A549 (cell line): ENCODE results near the gene ZNF581. TPM values are rescaled to one million over a fixed set of nuclear protein-coding genes. Genes with fewer than 3 reads are reported as not detected.

Experiments
- ATAC-seq, 2 experiments: fragments of 200-7000 bp in 1 of 2; fragments of >200 bp in 1 of 2; cut with Nextera tagmentation in 1 of 2; cut with Tn5 transposase in 1 of 2; 3 replicates each; pipeline versions ENCODE4 v1.8.0 to v1.9.1; 2018 to 2020; ENCODE audit warnings: mild to moderate bottlenecking in 1 of 2, moderate library complexity in 1 of 2
- CTCF ChIA-PET: fragments of 300-600 bp; sonication (Branson Sonifier 250); formaldehyde crosslinking; extraction: SDS; loops from one replicate; lab custom pipeline; 2021; ENCODE audit warnings: antibody characterized with exemption, inconsistent platforms; lab: Yijun Ruan, JAX
- POLR2A ChIA-PET: fragments of 350-600 bp; formaldehyde crosslinking; extraction: SDS; loops from one replicate; lab custom pipeline; 2021; ENCODE audit warnings: antibody characterized with exemption, inconsistent platforms; lab: Yijun Ruan, JAX
- DNase-seq, 2 experiments: peaks; one replicate each; pipeline versions ENCODE4 v3.0.0 to v3.0.0-alpha.2; 2011 to 2016; ENCODE audit warnings: low read depth in 1 of 2, low spot score in 1 of 2
- FAIRE-seq: peaks from 2 replicates; lab custom pipeline; 2011; peaks lifted over from hg19 to GRCh38; lab: Jason Lieb, UNC
- H3K27ac ChIP-seq, 2 experiments: fragments of >200 bp; sonication (Bioruptor Twin); formaldehyde crosslinking; 3 replicates each; pipeline ENCODE4 v1.5.1; 2016 to 2017
- H3K4me1 ChIP-seq: fragments of >200 bp; sonication (Bioruptor Twin); formaldehyde crosslinking; 3 replicates; pipeline ENCODE4 v1.6.1; 2016
- H3K4me2 ChIP-seq: fragments of >200 bp; sonication (Bioruptor Twin); formaldehyde crosslinking; 3 replicates; pipeline ENCODE4 v1.6.1; 2016
- H3K4me3 ChIP-seq: fragments of >200 bp; sonication (Bioruptor Twin); formaldehyde crosslinking; 3 replicates; pipeline ENCODE4 v1.5.1; 2016
- H3K9me3 ChIP-seq: fragments of >200 bp; sonication (Bioruptor Twin); formaldehyde crosslinking; 3 replicates; pipeline ENCODE4 v1.6.1; 2016
- ATOH8 ChIP-seq: fragments of 250-450 bp; sonication (Bioruptor Pico); IDR thresholded peaks from 2 replicates; pipeline ENCODE4 v1.5.0; 2020; ENCODE audit warnings: low read depth, mild to moderate bottlenecking, moderate library complexity
- CBX2 ChIP-seq: fragments of 200-600 bp; sonication (generic); IDR thresholded peaks from 2 replicates; pipeline ENCODE4 v1.6.1; 2016; ENCODE audit warnings: low read depth, mild to moderate bottlenecking, borderline replicate concordance
- CBX8 ChIP-seq: fragments of 200-600 bp; sonication (generic); IDR thresholded peaks from 2 replicates; pipeline ENCODE4 v1.6.1; 2016
- CEBPB ChIP-seq, 2 experiments: fragments of >200 bp in 1 of 2; sonication (Bioruptor Twin) in 1 of 2; formaldehyde crosslinking in 1 of 2; IDR thresholded peaks; 2 replicates each; pipeline ENCODE4 v1.6.1; 2012 to 2016
- CHD4 ChIP-seq: fragments of 200-600 bp; sonication (generic); IDR thresholded peaks from 2 replicates; pipeline ENCODE4 v1.6.1; 2016; ENCODE audit warnings: antibody characterized with exemption, mild to moderate bottlenecking, borderline replicate concordance
- CTCF ChIP-seq: fragments of >200 bp; sonication (Bioruptor Twin); formaldehyde crosslinking; IDR thresholded peaks from 3 replicates; pipeline ENCODE4 v1.5.1; 2016
- EHF ChIP-seq: fragments of 250-450 bp; sonication (Bioruptor Pico); IDR thresholded peaks from 2 replicates; pipeline ENCODE4 v1.5.0; 2020; ENCODE audit warnings: mild to moderate bottlenecking
- ELK1 ChIP-seq: fragments of 150-350 bp; IDR thresholded peaks from 2 replicates; pipeline ENCODE4 v1.6.1; 2014; ENCODE audit warnings: low read depth, mild to moderate bottlenecking, low read length
- EP300 ChIP-seq, 2 experiments: fragments of >200 bp; sonication (Bioruptor Twin); formaldehyde crosslinking; IDR thresholded peaks; 2 replicates in 1 of 2; 3 replicates in 1 of 2; pipeline ENCODE4 v1.6.1; 2016 to 2017
- ESRRA ChIP-seq: fragments of 150-350 bp; IDR thresholded peaks from 2 replicates; pipeline ENCODE4 v1.6.1; 2014; ENCODE audit warnings: mild to moderate bottlenecking, low read length, borderline replicate concordance
- FOSB ChIP-seq: fragments of 250-450 bp; sonication (Bioruptor Pico); IDR thresholded peaks from 2 replicates; pipeline ENCODE4 v1.5.0; 2020; ENCODE audit warnings: mild to moderate bottlenecking, moderate library complexity
- FOSL2 ChIP-seq, 2 experiments: fragments of 450-650 bp in 1 of 2; fragments of >200 bp in 1 of 2; sonication (Bioruptor Twin) in 1 of 2; formaldehyde crosslinking; IDR thresholded peaks; 2 replicates each; pipeline versions ENCODE4 v1.5.0 to v1.6.1; 2016 to 2020; ENCODE audit warnings: mild to moderate bottlenecking in 1 of 2, moderate library complexity in 1 of 2
- FOXS1 ChIP-seq: fragments of 250-450 bp; sonication (Bioruptor Pico); IDR thresholded peaks from 2 replicates; pipeline ENCODE4 v1.5.0; 2020; ENCODE audit warnings: mild to moderate bottlenecking, moderate library complexity
- HDAC2 ChIP-seq: fragments of 200-600 bp; sonication (generic); IDR thresholded peaks from 2 replicates; pipeline ENCODE4 v1.6.1; 2016
- HES2 ChIP-seq: fragments of >200 bp; sonication (Bioruptor Twin); formaldehyde crosslinking; IDR thresholded peaks from 2 replicates; pipeline ENCODE4 v1.6.1; 2016
- HEYL ChIP-seq: fragments of 250-450 bp; sonication (Bioruptor Pico); IDR thresholded peaks from 2 replicates; pipeline ENCODE4 v1.8.0; 2021; ENCODE audit warnings: mild to moderate bottlenecking, moderate library complexity
- HOXA7 ChIP-seq: fragments of 250-450 bp; sonication (Bioruptor Pico); IDR thresholded peaks from 2 replicates; pipeline ENCODE4 v1.5.0; 2020; ENCODE audit warnings: mild to moderate bottlenecking, moderate library complexity
- HOXB13 ChIP-seq: fragments of 250-450 bp; sonication (Bioruptor Pico); IDR thresholded peaks from 2 replicates; pipeline ENCODE4 v1.5.0; 2020; ENCODE audit warnings: low read depth, mild to moderate bottlenecking, moderate library complexity
- HOXB5 ChIP-seq: fragments of 250-450 bp; sonication (Bioruptor Pico); IDR thresholded peaks from 2 replicates; pipeline ENCODE4 v1.5.0; 2020; ENCODE audit warnings: mild to moderate bottlenecking, moderate library complexity
- JUNB ChIP-seq: fragments of >200 bp; sonication (Bioruptor Twin); formaldehyde crosslinking; IDR thresholded peaks from 2 replicates; pipeline ENCODE4 v1.6.1; 2016
- KDM1A ChIP-seq: fragments of 200-600 bp; sonication (generic); IDR thresholded peaks from 2 replicates; pipeline ENCODE4 v1.6.1; 2016; ENCODE audit warnings: low read depth, mild to moderate bottlenecking
- MYC ChIP-seq: IDR thresholded peaks from 2 replicates; pipeline ENCODE4 v1.6.1; 2012; ENCODE audit warnings: mild to moderate bottlenecking, inconsistent platforms, low read length, improper control_type of control experiment, borderline replicate concordance
- NFE2L2 ChIP-seq: fragments of 150-350 bp; conservative IDR thresholded peaks from 2 replicates; pipeline ENCODE4 v1.6.1; 2014; ENCODE audit warnings: low read length
- NPAS2 ChIP-seq: fragments of 250-450 bp; sonication (Bioruptor Pico); IDR thresholded peaks from 2 replicates; pipeline ENCODE4 v1.8.0; 2022; ENCODE audit warnings: mild to moderate bottlenecking, moderate library complexity, borderline replicate concordance
- NR3C1 ChIP-seq: fragments of >200 bp; sonication (Bioruptor Twin); formaldehyde crosslinking; IDR thresholded peaks from 3 replicates; pipeline ENCODE4 v1.6.1; 2017
- PBX3 ChIP-seq: IDR thresholded peaks from 2 replicates; pipeline ENCODE4 v1.6.1; 2012
- POLR2AphosphoS2 ChIP-seq: conservative IDR thresholded peaks from 2 replicates; pipeline ENCODE4 v1.6.1; 2012; ENCODE audit warnings: low read length, improper control_type of control experiment, inconsistent platforms
- RARB ChIP-seq: fragments of 250-450 bp; sonication (Bioruptor Pico); IDR thresholded peaks from 2 replicates; pipeline ENCODE4 v1.8.0; 2021; ENCODE audit warnings: mild to moderate bottlenecking, moderate library complexity
- RFX5 ChIP-seq: fragments of 450-650 bp; IDR thresholded peaks from 2 replicates; pipeline ENCODE4 v1.7.1; 2014; ENCODE audit warnings: antibody characterized with exemption, mild to moderate bottlenecking, moderate library complexity
- SMC3 ChIP-seq: fragments of >200 bp; sonication (Bioruptor Twin); formaldehyde crosslinking; IDR thresholded peaks from 3 replicates; pipeline ENCODE4 v1.6.1; 2018; ENCODE audit warnings: inconsistent platforms
- TFCP2L1 ChIP-seq: fragments of 250-450 bp; sonication (Bioruptor Pico); IDR thresholded peaks from 2 replicates; pipeline ENCODE4 v1.5.0; 2021; ENCODE audit warnings: mild to moderate bottlenecking
- ZC3H11A ChIP-seq: fragments of 450-650 bp; IDR thresholded peaks from 2 replicates; pipeline ENCODE4 v1.6.1; 2014; ENCODE audit warnings: antibody characterized with exemption, mild to moderate bottlenecking
- ZNF302 ChIP-seq: fragments of 250-450 bp; sonication (Bioruptor Pico); IDR thresholded peaks from 2 replicates; pipeline ENCODE4 v1.9.0; 2021; ENCODE audit warnings: inconsistent platforms, mild to moderate bottlenecking, moderate library complexity
- WGBS: methylation state at CpG from one replicate; pipeline ENCODE4 v1.1.6; 2017; ENCODE audit errors: missing lambda C conversion rate; 5-methylcytosine and 5-hydroxymethylcytosine counted together
- polyA plus RNA-seq, 4 experiments: library from polyadenylated mRNA; depleted of rRNA in 3 of 4; stranded (reverse); fragments of >200 nt; fragmentation: RNase III in 1 of 4; extraction: RNeasy Plus Mini Kit Qiagen cat#74134 plus additional on column Dnase treatment in 1 of 4; gene quantifications; 2 replicates in 3 of 4; 3 replicates in 1 of 4; pipeline ENCODE4 v1.2.3, GENCODE V29; 2011 to 2017

ZNF581 gene
- polyA plus RNA-seq, 2 of the 4 experiments (the other 2 are of a cell fraction): 13.9 to 24.9 TPM

GRCh38 chr19:55690769-55691545 is 47.5 kb downstream of the ZNF581 start:
- DNase-seq (no peak), ATAC-seq (no peak), FAIRE-seq (no peak)
- WGBS: 93% methylated on average over 30 of the region's 31 CpGs
- no peak overlapping the region for H3K4me2 ChIP-seq
- CTCF ChIA-PET: interaction anchor here (1.1 kb wide), 1 partner anchor 12 kb away, joined by 4 read pairs; no protein-coding TSS in a partner anchor
- no peaks in the 10 kb centered on the region for H3K4me1 ChIP-seq
- POLR2A ChIA-PET: no interaction called here
- TF ChIP-seq HOXB5 (CRISPR knock-in tag) (no peak), SMC3 (no peak), ATOH8 (no peak), KDM1A (no peak), HES2 (no peak), NFE2L2 (no peak), NPAS2 (CRISPR knock-in tag) (no peak), CHD4 (no peak), FOSL2 (IDR thresholded peaks at IDR 0.05) (no peak), FOSL2 (CRISPR knock-in tag; IDR thresholded peaks at IDR 0.05) (no peak), PBX3 (no peak), CBX2 (no peak), HOXB13 (CRISPR knock-in tag) (no peak), HOXA7 (CRISPR knock-in tag) (no peak), ZC3H11A (no peak), NR3C1 (no peak), RFX5 (no peak), FOSB (CRISPR knock-in tag) (no peak), MYC (no peak)
- no peak overlapping the region for H3K27ac ChIP-seq
- no peaks in the 10 kb centered on the region for H3K9me3 ChIP-seq
- no peak overlapping the region for H3K4me3 ChIP-seq

- DNase-seq (no peak), ATAC-seq (no peak), FAIRE-seq (no peak)
- POLR2A ChIA-PET: no interaction called here
- CTCF ChIA-PET: no interaction called here
- Histone ChIP-seq H3K4me1 (no peaks in the 10 kb centered on the region), H3K9me3 (no peaks in the 10 kb centered on the region), H3K4me3 (no peak overlapping the region), H3K27ac (no peak overlapping the region), H3K4me2 (no peak overlapping the region)
- WGBS: 94% methylated on average over 17 of the region's 31 CpGs
- TF ChIP-seq CTCF: no peak
- no peak for TF ChIP-seq HEYL
- no peak for TF ChIP-seq ESRRA
- TF ChIP-seq ELK1: no peak
- TF ChIP-seq EP300 (IDR thresholded peaks at IDR 0.05): no peak
- no peak for TF ChIP-seq MYC
- no peak for TF ChIP-seq CBX2
- TF ChIP-seq CBX8: no peak
- TF ChIP-seq POLR2AphosphoS2: no peak
- TF ChIP-seq ZNF302: no peak
- no peak for TF ChIP-seq CEBPB (IDR thresholded peaks at IDR 0.05)
- no peak for TF ChIP-seq FOXS1 (CRISPR knock-in tag)
- no peak for TF ChIP-seq JUNB
- TF ChIP-seq EHF (CRISPR knock-in tag): no peak
- TF ChIP-seq RARB (CRISPR knock-in tag): no peak
- TF ChIP-seq TFCP2L1: no peak
- TF ChIP-seq HDAC2: no peak
- no peak for TF ChIP-seq FOSB (CRISPR knock-in tag)
These were observed 48.4 kb downstream of the ZNF581 start for GRCh38 chr19:55691561-55692481.
